Cardiac muscle cell (in vitro differentiated cells and primary cell): Measurements from ENCODE around the gene CMAS. TPM values are rescaled to one million over a fixed set of nuclear protein-coding genes. Genes with fewer than 3 reads are reported as not detected.

Experiments
- DNase-seq, 2 donors: peaks; one replicate each; pipeline versions ENCODE4 v3.0.0 to v3.0.0-alpha.2; 2010 to 2017; ENCODE audit warnings: low read depth in 1 of 2, low spot score in 1 of 2
- H3K27ac ChIP-seq: fragments of 200-600 bp; sonication (generic); 2 replicates; pipeline ENCODE4 v1.5.1; 2016
- H3K27me3 ChIP-seq: fragments of 200-600 bp; sonication (generic); 2 replicates; pipeline ENCODE4 v1.6.0; 2016; ENCODE audit warnings: control low read depth
- H3K36me3 ChIP-seq: fragments of 200-600 bp; sonication (generic); 2 replicates; pipeline ENCODE4 v1.5.1; 2016; ENCODE audit warnings: control low read depth
- H3K4me1 ChIP-seq: fragments of 200-600 bp; sonication (generic); 2 replicates; pipeline ENCODE4 v1.8.1; 2017; ENCODE audit warnings: low read depth, mild to moderate bottlenecking, mixed run types
- H3K4me3 ChIP-seq: fragments of 200-600 bp; sonication (generic); 2 replicates; pipeline ENCODE4 v1.5.1; 2016; ENCODE audit warnings: mild to moderate bottlenecking
- H3K9me3 ChIP-seq: fragments of 200-600 bp; sonication (generic); 2 replicates; pipeline ENCODE4 v1.5.1; 2017; ENCODE audit warnings: low read depth, mild to moderate bottlenecking, control low read depth
- CTCF ChIP-seq: IDR thresholded peaks from 2 replicates; pipeline ENCODE4 v1.5.1; 2012; ENCODE audit warnings: low read depth, mild to moderate bottlenecking, low read length
- polyA plus RNA-seq: library from polyadenylated mRNA; unstranded; fragments of >200 nt; fragmentation: Nextera tagmentation; extraction: Ambion mirVana; gene quantifications from 2 replicates; pipeline ENCODE4 v1.2.1, GENCODE V29; 2016
- total RNA-seq: library from RNA; depleted of rRNA; stranded (reverse); fragments of >200 nt; gene quantifications from 2 replicates; pipeline ENCODE4 v1.2.3, GENCODE V29; 2016

The CMAS gene
- total and polyA plus RNA-seq, 2 experiments from 2014 or later, result 26.1 to 82.7 TPM

- Histone ChIP-seq H3K36me3 (no peaks in the 10 kb centered on the region), H3K9me3 (no peaks in the 10 kb centered on the region), H3K4me1 (no peaks in the 10 kb centered on the region), H3K27me3 (no peaks in the 10 kb centered on the region), H3K4me3 (no peak overlapping the region), H3K27ac (no peak overlapping the region)
- TF ChIP-seq CTCF, result no peak
- no peak for DNase-seq
Observed at GRCh38 chr12:22039361-22039760, 6.7 kb upstream of the CMAS start.

GRCh38 chr12:22042976-22043669, 2.9 kb upstream of the CMAS start:
- DNase-seq, result peak in 1 of 2 donors; percentile 81
- no peak for TF ChIP-seq CTCF
- Histone ChIP-seq H3K9me3 (no peaks in the 10 kb centered on the region), H3K27ac (no peak overlapping the region), H3K4me1 (no peaks in the 10 kb centered on the region), H3K36me3 (no peaks in the 10 kb centered on the region), H3K4me3 (no peak overlapping the region), H3K27me3 (no peaks in the 10 kb centered on the region)

DNA sequence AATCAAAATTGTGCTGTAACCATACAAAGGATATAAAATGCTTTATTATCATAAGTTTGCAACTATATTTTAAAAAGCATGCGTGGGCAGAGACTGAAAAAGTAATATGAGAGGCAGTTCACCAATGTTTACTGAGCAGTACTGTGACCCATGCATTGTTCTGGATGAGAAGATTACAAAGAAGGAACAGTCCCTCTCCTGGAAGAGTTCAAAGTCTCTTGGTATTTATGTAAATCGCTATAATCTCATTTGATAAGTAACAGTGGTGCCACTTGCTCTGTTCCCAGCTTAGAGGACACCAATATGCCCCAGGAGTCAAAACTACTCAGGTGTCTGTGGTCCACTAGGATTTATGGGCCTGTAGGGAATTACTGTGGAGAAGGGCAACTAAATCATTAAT, 2.1 kb upstream of the CMAS start:
- Histone ChIP-seq H3K9me3 (no peaks in the 10 kb centered on the region), H3K27me3 (no peaks in the 10 kb centered on the region), H3K4me3 (no peak overlapping the region)

GRCh38 chr12:22044391-22044790, 1.6 kb upstream of the CMAS start:
- Histone ChIP-seq H3K27me3 (no peaks in the 10 kb centered on the region), H3K36me3 (no peaks in the 10 kb centered on the region), H3K4me3 (no peak overlapping the region), H3K27ac (no peak overlapping the region), H3K4me1 (no peaks in the 10 kb centered on the region), H3K9me3 (no peaks in the 10 kb centered on the region)
- no peak for DNase-seq
- TF ChIP-seq CTCF, result no peak

More for the DNA sequence above, 2.1 kb upstream of the CMAS start:
- DNase-seq, result no peak
- no peak overlapping the region for H3K27ac ChIP-seq
- H3K4me1 ChIP-seq, result no peaks in the 10 kb centered on the region
- TF ChIP-seq CTCF, result no peak
- H3K36me3 ChIP-seq, result no peaks in the 10 kb centered on the region

DNA sequence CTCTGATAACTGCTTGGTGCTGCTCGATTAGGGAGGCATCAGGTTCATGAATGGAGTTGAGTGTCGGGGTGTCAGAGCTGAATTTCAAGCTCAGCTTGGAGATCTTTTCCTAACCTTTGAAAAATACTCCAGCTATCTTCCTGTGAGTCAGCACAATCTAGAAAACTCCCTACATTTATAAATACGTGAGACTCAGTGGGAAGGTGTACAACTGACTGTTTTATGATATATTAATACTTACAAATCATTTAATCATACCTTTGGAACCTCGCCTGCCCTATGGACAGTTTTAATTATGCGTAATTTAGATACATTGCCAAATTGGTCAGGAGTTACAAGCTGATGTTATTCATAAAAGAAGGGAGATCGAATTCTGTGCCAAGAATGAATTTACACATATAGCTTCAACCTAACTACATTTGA, 961 bp downstream of the CMAS start:
- Histone ChIP-seq H3K27me3 (no peaks in the 10 kb centered on the region), H3K36me3 (no peaks in the 10 kb centered on the region), H3K4me3 (peak overlapping the region; percentile 87), H3K9me3 (no peaks in the 10 kb centered on the region), H3K4me1 (no peaks in the 10 kb centered on the region), H3K27ac (peak overlapping the region; percentile 76)
- peak in 1 of 2 donors; percentile 3 for DNase-seq
- TF ChIP-seq CTCF, result no peak
